H4 (cell line): ENCODE results near the gene PRCD. TPM values are rescaled to one million over a fixed set of nuclear protein-coding genes. Genes with fewer than 3 reads are reported as not detected.

ENCODE experiments used
- DNase-seq: peaks from one replicate; pipeline ENCODE4 v3.0.0-alpha.2; 2015; ENCODE audit warnings: low spot score
- total RNA-seq: library from RNA; depleted of rRNA; stranded (reverse); fragments of >200 nt; shearing (Covaris generic); gene quantifications from 2 replicates; pipeline ENCODE4 v1.2.3, GENCODE V29; 2014

Gene PRCD
- total RNA-seq, 1 experiment from 2014 or later: not detected

DNA sequence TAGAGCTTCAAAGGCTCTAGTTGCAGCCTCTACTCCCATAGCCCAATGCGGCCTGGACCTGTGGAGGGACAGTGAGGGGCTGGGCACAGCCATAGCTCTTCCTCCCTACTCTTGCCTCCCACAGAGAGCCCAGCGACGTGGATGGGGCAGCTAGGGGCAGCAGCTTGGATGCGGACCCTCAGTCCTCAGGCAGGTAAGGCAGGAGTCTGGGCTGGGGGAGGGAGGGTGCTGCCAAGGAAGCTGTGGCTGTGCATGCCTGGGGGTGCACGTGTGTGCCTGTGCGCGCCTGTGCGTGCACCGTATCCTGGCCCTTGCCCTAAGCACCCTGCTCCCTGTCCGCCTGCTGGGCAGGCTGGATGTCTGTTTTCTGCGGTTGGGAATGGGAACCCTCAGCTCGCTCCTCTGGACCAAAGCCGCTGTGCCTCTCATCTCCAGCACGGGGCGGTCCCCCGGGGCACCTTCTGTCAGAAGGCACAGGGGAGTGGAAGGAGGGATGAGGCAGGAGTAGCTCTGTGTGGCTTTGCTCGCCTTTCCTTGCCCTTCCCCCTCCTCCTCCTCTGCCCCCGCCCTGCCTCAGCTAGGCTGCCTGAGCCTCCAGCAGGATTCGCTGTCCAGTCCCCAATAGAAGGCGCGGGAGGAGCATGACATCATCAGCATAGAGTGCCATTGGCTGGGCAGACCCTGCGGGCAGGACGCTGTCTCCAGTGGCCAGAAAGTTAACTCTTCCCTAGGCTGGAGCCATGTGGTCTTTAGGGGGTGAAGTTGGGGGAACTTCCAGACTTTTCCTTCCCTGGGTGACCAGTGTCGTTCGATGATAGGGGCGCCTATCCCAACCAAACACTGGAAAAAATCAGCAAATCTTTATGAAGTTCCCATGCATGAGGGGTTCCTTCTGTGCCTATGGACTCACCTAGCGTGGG lies 797 bp downstream of the PRCD start:
- DNase-seq: peak; percentile 99

DNA sequence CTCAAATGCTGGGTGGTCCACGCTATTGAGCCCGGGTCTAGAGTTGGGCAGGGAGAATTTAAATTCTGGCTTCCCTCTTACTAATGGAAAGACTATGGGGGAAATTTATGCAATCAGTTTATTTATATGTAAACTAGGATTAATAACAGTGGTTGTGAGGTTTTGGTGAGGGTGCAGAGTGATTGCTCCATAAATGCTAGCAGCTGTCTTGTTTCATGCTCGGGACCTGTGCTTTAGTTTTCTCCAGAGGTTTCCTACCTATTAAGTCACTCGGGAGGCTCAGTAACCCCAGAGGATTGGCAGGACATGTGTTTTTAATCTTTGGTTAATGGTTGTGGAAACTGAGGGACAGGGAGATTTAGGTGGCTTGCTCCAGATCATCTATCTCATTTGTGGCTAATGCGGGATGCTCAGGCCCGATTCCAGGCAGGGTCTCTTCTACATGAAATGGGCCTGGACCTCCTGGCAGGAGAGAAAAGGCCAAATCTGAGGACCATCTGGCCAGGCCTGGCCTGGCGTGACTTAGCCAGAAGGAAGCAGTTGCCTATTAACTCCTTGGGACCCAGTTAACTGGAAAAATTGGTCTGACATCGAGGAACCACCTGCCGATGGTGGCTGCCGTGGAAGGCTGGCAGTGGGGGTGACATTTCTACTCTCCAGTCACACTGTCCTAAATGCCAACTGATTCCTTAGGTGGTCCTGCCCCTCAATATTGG lies 2.1 kb downstream of the PRCD start:
- no peak for DNase-seq

DNA sequence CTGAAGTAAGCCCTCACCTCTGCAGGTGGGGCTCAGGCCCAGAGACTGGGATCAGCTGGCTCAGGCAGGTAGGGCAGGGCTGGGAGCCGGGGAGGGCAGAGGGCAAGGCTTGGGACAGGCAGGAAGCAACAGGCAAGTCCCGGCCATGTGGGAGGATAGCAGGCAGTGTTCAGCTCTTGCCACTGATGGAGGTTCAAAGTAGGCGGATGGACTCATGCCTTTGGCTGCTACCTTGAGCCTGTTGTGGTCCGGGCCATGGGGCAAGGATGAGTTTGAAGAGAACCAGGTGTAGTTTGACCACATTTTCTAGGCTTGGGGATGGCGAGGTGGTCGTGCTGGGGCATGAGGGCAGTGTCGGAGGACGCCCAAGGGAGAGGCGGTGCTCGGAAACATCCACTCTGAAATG lies 2.7 kb downstream of the PRCD start:
- DNase-seq: no peak

DNA sequence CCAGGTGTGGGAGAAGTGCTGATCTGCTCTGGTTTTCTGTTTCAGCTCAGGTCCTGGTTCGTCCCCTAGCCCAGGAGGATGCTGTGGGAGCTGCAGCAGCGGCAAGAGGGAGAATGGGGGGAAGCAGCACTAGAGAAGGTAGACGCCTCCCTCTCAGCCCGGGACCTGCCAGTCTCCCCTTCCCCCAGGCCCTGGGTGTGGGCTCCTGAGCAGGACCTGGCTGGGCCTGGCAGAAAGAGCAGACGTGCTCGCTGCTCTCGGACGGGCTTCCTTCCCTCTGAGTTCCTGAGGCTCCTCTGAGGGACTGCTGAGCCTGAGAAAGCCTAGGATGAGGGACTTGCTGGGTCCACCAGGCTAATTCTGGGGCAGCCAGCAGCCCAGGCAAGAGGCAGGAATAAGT lies 3.1 kb downstream of the PRCD start:
- no peak for DNase-seq

DNA sequence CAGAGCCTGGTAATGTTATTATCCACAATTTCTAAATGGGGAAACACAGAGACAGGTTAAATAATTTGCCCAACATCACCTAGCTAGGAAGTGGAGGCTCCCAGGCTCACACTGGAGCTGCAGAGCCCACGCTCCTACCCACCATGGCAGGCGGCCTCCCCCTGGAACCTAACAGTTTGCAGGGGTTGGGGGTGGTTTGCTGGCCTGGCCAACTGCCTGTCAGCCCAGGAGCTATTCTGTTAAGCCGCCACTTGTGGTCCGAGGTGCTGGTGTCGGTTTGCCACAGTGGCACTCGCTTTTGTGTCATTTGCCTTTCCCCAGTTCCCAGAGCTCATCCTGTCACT lies 3.6 kb downstream of the PRCD start:
- DNase-seq: no peak

DNA sequence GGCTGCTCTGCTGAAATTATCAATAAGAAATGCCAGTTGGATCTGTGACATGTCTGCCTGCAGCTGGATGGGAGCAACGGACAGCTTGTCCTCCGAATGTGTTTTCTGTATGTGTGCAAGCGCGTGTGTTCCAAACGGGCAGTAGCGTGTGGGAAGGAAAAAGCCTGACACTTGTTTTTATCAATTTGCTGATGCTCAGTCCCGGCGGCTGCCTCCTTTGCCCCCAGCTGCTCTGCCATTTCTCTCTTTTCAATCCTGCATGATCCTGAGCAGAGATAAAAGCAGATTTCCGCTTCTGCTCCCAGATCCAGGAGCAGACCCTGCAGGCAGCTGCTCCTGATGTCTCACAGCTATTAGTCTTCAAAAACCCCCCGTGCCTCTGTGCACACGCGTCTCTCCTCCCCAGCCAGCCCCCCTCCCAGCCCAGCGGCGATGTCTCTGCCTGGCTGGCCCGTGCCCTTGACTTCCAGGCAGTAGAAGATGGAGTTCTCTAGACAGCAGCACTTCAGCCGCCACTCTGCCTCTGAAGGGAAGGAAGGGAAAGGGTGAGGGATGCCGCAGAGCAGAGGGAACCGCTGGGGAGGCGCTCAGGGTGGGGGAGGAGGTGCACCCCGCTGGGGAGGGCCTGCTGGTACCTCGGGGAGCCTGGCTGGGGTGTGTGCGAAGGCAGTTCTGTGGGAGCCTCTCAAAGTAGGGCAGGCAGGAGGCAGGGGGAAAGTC lies 4.1 kb downstream of the PRCD start:
- no peak for DNase-seq

DNA sequence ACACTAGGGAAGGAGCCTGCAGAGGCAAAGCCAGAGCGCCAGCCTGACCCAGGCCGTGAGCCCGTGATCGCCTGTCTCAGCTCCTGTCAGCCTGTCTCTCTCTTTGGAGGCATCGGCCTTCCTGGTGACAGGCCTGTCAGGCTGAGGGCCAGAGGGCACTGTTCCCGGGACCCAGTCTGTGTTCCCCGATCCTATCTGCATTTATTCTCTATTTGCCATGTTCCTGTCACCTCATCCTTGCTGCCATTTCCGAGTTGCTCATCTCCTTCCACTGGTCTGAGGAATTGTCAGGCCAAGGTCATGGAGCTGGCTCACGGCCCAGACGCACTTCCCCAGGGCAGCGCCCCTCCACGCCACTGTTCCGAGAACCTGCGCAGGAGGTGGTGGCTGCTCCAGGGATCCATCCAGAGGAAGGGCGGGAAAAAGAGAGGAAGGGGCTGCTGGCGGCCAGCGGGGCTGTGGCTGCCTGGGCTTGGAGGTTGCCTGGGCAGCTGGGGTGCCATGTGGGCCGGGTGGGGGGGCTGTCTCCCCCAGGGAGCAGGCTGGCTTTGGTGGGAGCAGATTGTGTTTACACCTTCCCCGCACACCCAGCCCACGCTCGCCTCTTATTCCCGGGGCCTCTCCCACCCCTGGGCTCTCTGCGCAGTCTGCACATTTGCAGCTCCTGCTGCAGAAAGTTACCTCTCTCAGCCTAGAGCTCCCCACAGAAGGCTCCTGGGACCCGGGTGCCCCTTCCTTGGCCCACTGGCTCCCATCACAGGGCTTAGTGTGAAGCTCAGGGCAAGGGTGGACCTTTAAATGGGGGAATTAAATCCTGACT lies 4.9 kb downstream of the PRCD start:
- DNase-seq: no peak

DNA sequence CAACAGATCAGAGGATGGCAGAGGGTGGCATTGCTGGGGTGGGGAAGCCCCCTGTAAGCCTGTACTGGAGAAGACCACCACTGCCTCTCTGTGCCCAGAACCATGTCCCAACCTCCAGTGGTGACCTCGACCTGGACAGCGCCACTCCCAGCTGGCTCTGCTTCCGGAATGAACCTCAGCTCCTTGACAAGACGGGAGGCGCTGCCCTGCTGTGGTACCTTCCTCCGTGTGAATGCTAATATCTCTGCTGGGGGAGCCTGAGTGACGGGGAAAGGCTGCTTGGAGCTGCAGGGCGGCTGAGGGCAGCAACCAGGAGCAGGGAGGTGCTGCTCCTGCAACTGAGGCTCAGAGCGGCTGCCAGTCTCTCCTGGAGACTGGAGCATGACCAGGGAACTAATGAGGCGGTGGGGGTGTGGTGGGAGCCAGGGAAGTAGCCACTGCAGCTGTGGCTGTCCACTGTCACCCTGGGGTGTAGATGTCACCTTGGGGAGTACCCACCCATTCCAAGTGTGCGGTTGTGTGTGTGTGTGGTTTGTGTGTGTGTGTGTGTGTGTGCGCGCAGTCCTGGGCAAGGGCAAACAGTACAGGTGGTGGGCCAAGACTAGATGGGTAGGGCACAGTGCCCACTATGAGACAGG lies 6.2 kb downstream of the PRCD start:
- DNase-seq: no peak

DNA sequence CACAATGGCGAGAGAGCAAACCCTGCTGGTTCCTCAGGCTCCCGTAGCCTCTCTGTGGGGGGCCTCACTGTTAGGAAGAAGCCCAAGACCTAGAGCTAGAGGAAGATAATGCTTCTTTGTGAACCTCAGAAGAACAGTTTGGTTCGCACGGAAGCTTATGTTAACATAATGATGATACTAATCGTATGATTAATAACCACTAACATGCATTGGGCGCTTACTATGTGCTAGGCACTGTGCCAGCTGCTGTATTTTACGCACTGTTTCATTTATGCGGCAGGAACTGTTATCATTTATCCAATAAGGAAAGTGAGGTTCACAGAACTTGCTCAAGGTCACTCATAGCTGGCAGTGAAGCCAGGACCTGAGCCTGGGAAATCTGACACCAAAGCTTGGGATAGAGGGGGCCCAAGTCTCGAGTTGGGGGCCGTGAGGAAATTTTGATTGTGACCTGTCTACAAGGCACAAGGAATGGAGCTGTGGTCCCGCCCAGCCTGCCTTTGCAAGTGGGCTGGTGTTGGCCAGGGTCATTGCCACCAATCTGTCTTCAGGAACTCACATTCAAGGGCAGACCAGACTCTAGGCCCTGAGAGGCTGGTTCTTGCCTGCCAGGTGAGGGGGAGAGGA lies 6.8 kb downstream of the PRCD start:
- DNase-seq: peak; percentile 72

DNA sequence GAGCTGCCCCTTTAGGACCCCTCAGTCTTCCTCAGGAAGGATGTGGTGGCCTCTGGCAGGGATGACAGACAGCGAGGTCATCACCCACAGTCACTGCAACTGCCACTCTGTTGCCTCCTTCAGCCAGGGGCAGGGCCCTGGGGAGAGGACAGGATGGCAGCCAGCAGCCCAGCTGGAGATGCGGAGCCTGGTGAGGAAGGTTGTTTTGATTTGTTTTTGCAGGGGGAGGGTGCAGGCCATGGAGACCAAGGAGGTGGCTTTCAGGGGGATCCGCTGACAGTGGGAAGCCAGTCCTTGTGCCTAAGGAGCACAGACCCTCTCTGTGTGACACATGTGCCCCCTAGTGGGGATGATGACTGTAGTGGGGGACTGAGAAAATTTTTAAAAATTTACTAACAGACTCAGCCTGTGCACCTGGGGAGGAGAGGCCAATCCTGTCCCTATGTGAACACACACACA lies 7.4 kb downstream of the PRCD start:
- DNase-seq: peak; percentile 88

DNA sequence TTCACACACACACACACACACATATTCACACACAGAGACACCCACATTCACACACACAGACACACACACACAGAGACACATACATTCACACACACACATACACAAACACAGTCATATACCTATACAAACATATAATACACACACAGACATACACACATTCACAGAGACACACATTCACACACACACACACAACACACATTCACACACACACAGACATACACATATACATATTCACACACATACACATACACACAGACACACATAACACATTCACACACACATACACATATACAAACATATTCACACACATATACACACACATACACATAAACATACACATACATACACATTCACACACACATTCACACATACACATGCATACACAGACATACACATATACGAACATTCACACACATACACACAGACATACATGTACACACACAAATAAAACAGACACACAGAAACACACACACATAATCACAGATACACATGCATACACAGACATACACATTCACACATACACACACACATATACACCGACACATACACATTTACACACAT lies 7.9 kb downstream of the PRCD start:
- DNase-seq: no peak

DNA sequence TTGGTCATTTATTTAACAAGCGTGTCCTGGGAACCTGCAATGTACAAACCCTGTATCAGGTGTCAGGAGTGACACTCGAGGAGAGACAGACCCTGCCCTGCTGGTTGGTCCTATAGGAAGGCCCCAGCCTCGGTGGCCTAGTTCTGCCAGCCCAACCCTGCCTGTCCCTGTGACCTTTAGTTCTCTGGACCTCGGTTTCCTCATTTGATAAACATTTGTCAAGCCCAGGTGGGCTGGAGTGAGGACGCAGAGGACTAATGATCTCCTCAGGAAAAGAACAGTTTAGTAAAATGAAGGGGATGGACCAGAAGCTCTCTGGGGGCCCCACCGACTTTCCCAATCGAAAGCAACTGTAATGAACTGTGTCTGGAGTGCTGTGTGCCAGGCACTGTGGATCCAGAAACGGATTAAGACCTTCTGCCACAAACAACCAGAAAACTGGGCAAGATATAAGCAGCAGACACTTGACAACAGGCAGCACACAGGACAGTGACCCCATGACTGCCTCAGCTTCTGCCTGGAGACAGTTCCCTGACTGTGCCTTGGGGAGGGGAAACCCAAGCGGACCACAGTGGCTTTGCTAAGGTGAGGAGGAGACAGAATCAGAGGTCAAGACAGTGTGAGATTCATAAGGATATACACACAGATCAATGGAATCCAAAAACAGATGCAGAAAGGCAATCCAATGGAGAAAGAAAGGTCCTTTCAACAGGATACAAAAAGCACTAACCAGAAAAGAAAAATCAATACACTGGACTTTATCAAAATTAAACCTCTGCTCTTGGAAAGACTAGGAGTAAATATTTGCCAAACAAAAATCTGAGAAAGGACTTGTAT lies 8.8 kb downstream of the PRCD start:
- DNase-seq: no peak

DNA sequence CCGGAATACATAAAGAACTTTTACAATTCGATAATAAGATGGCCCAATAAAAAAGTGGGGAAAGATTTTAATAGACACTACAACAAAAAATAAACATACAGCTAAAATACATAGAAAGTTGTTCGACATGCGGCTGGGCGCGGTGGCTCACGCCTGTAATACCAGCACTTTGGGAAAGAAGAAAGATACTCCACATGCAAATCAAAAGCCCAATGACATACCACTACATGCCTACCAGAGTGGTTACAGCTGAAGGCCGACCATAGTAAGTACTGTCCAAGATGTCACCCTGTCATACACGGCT lies 9.3 kb downstream of the PRCD start:
- DNase-seq: no peak

DNA sequence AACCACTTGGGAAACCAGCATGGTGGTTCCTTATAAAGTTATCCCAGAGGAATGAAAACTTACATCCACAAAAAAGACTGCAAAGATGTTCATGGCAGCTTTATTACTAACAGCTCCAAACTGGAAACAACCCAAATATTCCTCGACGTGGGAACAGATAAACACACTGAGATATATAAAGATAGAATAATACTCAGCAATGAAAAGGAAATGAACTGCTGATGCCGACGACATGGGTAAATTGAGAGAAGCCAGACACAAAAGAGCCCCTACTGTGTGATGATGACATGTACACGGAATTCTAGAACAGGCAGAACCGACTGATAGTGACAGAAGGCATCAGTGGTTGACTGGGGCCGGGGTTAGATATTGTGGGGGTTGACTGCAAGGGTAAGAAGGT lies 9.7 kb downstream of the PRCD start:
- DNase-seq: no peak

DNA sequence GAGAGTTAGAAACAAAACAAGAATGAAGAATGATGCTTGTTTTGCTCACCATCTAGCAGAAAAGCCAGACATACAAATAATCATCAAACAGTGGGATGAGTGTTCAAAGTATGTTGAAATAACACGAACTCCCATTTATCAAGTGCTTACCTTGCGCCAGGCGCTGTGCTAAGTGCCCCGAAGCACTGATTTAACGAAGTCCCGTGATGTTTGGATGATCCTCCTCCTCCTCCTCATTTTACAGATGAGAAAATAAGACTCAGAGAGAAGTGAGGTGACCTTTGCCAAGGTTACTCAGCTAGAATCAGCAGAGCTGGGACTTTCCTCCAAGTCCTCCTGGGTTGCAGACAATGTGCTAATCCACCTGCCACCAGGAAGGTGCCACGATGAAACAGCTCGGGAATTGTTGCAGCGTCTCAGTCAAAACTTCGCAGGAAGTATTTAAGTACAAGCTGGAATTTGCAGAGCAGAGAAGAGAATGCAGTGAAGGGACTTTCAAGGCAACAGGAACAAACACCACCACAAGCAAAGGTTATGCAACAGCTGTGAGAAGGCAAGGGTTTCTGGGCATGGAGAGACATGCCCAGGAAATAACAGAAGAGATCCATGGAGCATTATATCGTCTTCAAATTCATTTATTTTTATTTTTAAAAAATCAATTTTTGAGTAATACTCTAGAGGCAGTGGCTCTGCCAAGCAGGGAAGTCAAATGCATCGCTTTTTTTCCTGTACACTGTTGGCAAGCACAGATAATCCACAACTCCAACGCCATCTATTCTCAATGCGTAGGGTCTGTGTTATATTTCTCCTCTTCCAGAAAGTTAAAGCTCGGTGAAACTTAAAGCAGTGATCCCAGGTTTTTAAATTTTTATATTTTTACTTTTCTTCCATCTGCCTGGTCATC lies 11.1 kb downstream of the PRCD start:
- DNase-seq: peak; percentile 44

DNA sequence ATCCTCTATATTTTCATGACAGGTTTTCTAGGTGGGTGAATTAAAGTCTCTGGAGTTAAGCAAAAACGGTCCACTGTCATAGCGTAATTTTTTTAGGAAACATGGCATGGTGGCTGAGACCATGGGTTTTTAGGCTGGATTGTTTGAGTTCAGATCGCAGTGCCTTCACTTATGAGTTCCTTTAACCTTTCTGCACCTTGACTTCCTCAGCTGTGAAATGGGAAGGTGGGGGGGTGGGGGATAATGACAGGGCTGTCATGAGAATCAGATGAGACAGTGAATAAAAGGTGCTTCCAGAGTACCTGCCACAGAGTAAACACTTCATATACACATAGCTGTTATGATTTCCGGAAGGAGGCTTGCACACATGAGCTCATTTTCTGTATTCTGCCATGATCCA lies 11.8 kb downstream of the PRCD start:
- no peak for DNase-seq

DNA sequence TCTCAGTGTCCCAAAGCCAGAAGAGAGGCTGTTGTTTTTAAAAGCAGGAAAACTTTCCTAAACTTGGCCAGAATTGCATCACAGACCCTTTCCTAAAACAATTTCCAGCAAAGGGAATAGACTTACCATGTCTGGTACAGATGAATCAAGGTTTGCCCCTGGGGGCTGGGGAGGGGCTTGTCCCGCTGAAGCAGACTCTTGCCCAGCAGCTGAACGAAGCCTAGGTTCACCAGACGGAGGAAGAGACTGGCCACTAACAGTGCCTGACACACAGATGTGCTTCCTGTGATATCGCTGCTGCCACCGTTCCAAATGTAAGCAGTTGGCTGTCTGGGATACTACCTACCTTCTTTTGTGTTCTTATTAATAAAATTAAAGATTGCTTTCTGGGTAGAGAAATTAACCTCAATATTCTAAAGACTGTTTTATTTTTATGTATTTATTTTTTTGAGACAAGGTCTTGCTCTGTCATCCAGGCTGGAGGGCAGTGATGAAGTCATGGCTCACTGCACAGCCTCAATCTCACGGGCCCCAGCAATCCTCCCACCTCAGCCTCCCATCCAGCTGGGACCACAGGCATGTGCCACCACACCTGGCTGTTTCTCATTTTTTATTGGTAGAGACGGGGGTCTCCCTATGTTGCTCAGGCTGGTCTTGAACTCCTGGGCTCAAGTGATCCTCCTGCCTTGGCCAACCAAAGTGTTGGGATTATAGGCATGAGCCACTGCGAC lies 13.5 kb downstream of the PRCD start:
- DNase-seq: no peak

DNA sequence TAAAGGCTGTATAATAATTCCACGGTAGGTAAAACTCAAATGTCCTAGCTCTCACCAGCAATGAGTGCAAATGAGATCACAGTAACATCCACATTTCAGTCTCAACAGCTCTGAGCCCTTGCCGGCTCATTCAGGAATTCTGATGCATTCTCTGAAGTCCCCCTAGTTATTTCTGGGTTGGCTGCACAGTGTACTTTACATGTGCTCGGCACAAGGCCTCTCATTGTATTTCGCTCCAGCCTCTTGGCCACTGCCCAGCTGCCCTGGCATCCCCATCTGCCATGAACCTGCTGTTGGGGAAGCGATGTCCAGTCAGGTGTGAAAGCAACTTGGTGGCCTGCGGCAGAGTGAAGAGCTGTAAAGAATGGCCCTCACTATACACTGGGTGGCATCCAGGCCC lies 14.3 kb downstream of the PRCD start:
- no peak for DNase-seq
